ENCODE results near the gene KLF14. TPM values are rescaled to one million over a fixed set of nuclear protein-coding genes. Genes with fewer than 3 reads are reported as not detected.

KLF14 gene
- total and polyA plus RNA-seq, 9 of the 15 experiments (the other 6 are each of a cell fraction or from before 2014, with no cell fraction given) = 0.03 TPM; not detected in 8

- Histone ChIP-seq H3K9ac (ENCODE audit: insufficient read depth in 1 of 2, low read depth in 2 of 2, low read length in 2 of 2) (no peak overlapping the region), H3K9me1 (ENCODE audit: control insufficient read depth, insufficient read depth, low read length) (no peaks in the 10 kb centered on the region), H3K9me3 (replicated peaks; ENCODE audit: control insufficient read depth, insufficient read depth, low read depth, low read length) (no peaks in the 10 kb centered on the region), H4K20me1 (replicated peaks; ENCODE audit: control insufficient read depth, insufficient read depth, low read length) (no peaks in the 10 kb centered on the region), H3K79me2 (ENCODE audit: control insufficient read depth, insufficient read depth, low read length) (no peaks in the 10 kb centered on the region), H3K27ac (ENCODE audit: extremely low read depth, low read depth, low read length) (no peak overlapping the region), H3K4me3 (no peak overlapping the region), H3K4me1 (replicated peaks in 1 of 2; ENCODE audit: control insufficient read depth in 2 of 2, insufficient read depth in 2 of 2, low read length in 2 of 2) (no peaks in the 10 kb centered on the region), H3K4me2 (ENCODE audit: insufficient read depth, low read length) (no peak overlapping the region), H2AFZ (ENCODE audit: low read depth, low read length) (no peak overlapping the region), H3K36me3 (ENCODE audit: control insufficient read depth, insufficient read depth, low read length) (no peaks in the 10 kb centered on the region), H3K27me3 (ENCODE audit: control insufficient read depth in 2 of 2, insufficient read depth in 2 of 2, low read length in 2 of 2) (peaks cover 8 to 24% of the 10 kb centered on the region in 2 experiments)
- peak; percentile 59 for TF ChIP-seq BMI1 (IDR thresholded peaks at IDR 0.05; ENCODE audit: low read length)
- peak; percentile 54 for TF ChIP-seq CBX2 (IDR thresholded peaks at IDR 0.05; ENCODE audit: insufficient read depth, low read length, poor library complexity, severe bottlenecking)
- TF ChIP-seq ZFP36 (IDR thresholded peaks at IDR 0.05; ENCODE audit: low read depth, low read length, partially characterized antibody) = peak; percentile 31
- TF ChIP-seq PHB2 (IDR thresholded peaks at IDR 0.05; ENCODE audit: low read depth) = no peak
- peak; percentile 44; the same call in 1 of the 2 replicates for TF ChIP-seq RNF2 (IDR thresholded peaks at IDR 0.05)
- no peak for TF ChIP-seq USF1 (CRISPR knock-in tag; IDR thresholded peaks at IDR 0.05)
- peak; percentile 100 for TF ChIP-seq CBX8 (IDR thresholded peaks at IDR 0.05; ENCODE audit: borderline replicate concordance, extremely low read depth, low read depth, low read length, poor library complexity, severe bottlenecking)
- DNase-seq (ENCODE audit: extremely low read depth in 1 of 4, low spot score in 3 of 4) (no peak), ATAC-seq (no peak), FAIRE-seq (no peak)
- BruUV-seq (replicated peaks) = no TSS peak
- 11% methylated on average over 5 of the region's 5 CpGs for WGBS (ENCODE audit: insufficient coverage, low coverage, missing lambda C conversion rate)
- intact Hi-C loops (cut with micrococcal nuclease) = no loop called here
- ChIA-PET POLR2A (no interaction called here), CTCF (ENCODE audit: low intra/inter-chr PET ratio) (no interaction called here)
- in situ Hi-C loops (cut with MboI) = no loop called here
Measured at GRCh38 chr7:130748531-130749389, 14.8 kb upstream of the KLF14 start.
